Astrocyte (in vitro differentiated cells and primary cell): Measurements from ENCODE around the gene C18orf63. TPM values are rescaled to one million over a fixed set of nuclear protein-coding genes. Genes with fewer than 3 reads are reported as not detected.

Experiments
- DNase-seq: peaks from one replicate; pipeline ENCODE4 v3.0.0-alpha.2; 2010; ENCODE audit warnings: low read depth
- FAIRE-seq: peaks from 2 replicates; lab custom pipeline; 2011; peaks lifted over from hg19 to GRCh38; lab: Jason Lieb, UNC
- H2AFZ ChIP-seq: 2 replicates; pipeline ENCODE4 v1.6.0; 2012; ENCODE audit warnings: low read depth, low read length, inconsistent platforms
- H3K27ac ChIP-seq: 2 replicates; pipeline ENCODE4 v1.5.1; 2011; ENCODE audit warnings: low read depth, low read length, inconsistent platforms
- H3K27me3 ChIP-seq: 2 replicates; pipeline ENCODE4 v1.6.0; 2011; ENCODE audit warnings: low read length, inconsistent platforms; ENCODE audit not compliant: insufficient read depth
- H3K36me3 ChIP-seq: 2 replicates; pipeline ENCODE4 v1.5.1; 2011; ENCODE audit warnings: low read length, inconsistent platforms; ENCODE audit not compliant: insufficient read depth
- H3K4me1 ChIP-seq: 2 replicates; pipeline ENCODE4 v1.5.1; 2011; ENCODE audit warnings: low read length, inconsistent platforms; ENCODE audit not compliant: insufficient read depth
- H3K4me2 ChIP-seq: 2 replicates; pipeline ENCODE4 v1.6.0; 2012; ENCODE audit warnings: low read length, inconsistent platforms
- H3K4me3 ChIP-seq: 2 replicates; pipeline ENCODE4 v1.5.1; 2011; ENCODE audit warnings: low read depth, mild to moderate bottlenecking, low read length, inconsistent platforms; ENCODE audit not compliant: insufficient read depth
- H3K79me2 ChIP-seq: 2 replicates; pipeline ENCODE4 v1.6.0; 2012; ENCODE audit warnings: mild to moderate bottlenecking, low read length, inconsistent platforms; ENCODE audit not compliant: insufficient read depth
- H3K9ac ChIP-seq: 2 replicates; pipeline ENCODE4 v1.6.0; 2012; ENCODE audit warnings: mild to moderate bottlenecking, low read length, inconsistent platforms
- H3K9me3 ChIP-seq: 2 replicates; pipeline ENCODE4 v1.5.1; 2012; ENCODE audit warnings: low read depth, mild to moderate bottlenecking, low read length, inconsistent platforms; ENCODE audit not compliant: insufficient read depth
- H4K20me1 ChIP-seq: 2 replicates; pipeline ENCODE4 v1.6.0; 2012; ENCODE audit warnings: low read length, inconsistent platforms; ENCODE audit not compliant: insufficient read depth
- H3K27ac Mint-ChIP-seq: one replicate; pipeline ENCODE4 v1.8.0; 2021; ENCODE audit warnings: mild to moderate bottlenecking, mixed read lengths; ENCODE audit not compliant: unreplicated experiment
- H3K27me3 Mint-ChIP-seq: one replicate; pipeline ENCODE4 v1.8.0; 2021; ENCODE audit warnings: low read depth, mixed read lengths; ENCODE audit not compliant: unreplicated experiment
- H3K36me3 Mint-ChIP-seq: one replicate; pipeline ENCODE4 v1.8.0; 2021; ENCODE audit warnings: low read depth, mixed read lengths; ENCODE audit not compliant: unreplicated experiment
- H3K4me1 Mint-ChIP-seq: one replicate; pipeline ENCODE4 v1.8.0; 2021; ENCODE audit warnings: low read depth, mixed read lengths; ENCODE audit not compliant: unreplicated experiment
- H3K4me3 Mint-ChIP-seq: one replicate; pipeline ENCODE4 v1.8.0; 2021; ENCODE audit warnings: mild to moderate bottlenecking, moderate library complexity, mixed read lengths; ENCODE audit not compliant: unreplicated experiment
- H3K9me3 Mint-ChIP-seq: one replicate; pipeline ENCODE4 v1.8.0; 2021; ENCODE audit warnings: mild to moderate bottlenecking, mixed read lengths; ENCODE audit not compliant: unreplicated experiment
- CTCF ChIP-seq: IDR thresholded peaks from 2 replicates; pipeline ENCODE4 v1.5.1; 2011; ENCODE audit warnings: low read depth, mild to moderate bottlenecking, inconsistent platforms, low read length, moderate library complexity; ENCODE audit not compliant: insufficient read depth
- EZH2 ChIP-seq: IDR thresholded peaks from 2 replicates; pipeline ENCODE4 v1.6.1; 2012; ENCODE audit warnings: mild to moderate bottlenecking, low read length, inconsistent platforms; ENCODE audit not compliant: insufficient read depth
- total RNA-seq: library from RNA; stranded (reverse); gene quantifications from 2 replicates; pipeline ENCODE4 v1.2.1, GENCODE V29; 2021

The C18orf63 gene
- total RNA-seq, 1 donor from 2014 or later: not detected

- H3K4me3 ChIP-seq: no peak overlapping the region
- no peak overlapping the region for H3K9ac ChIP-seq
- no peak overlapping the region for H2AFZ ChIP-seq
- H3K27ac ChIP-seq: no peak overlapping the region
- H3K4me1 ChIP-seq: no peaks in the 10 kb centered on the region
- no peaks in the 10 kb centered on the region for H3K4me1 Mint-ChIP-seq
- H3K79me2 ChIP-seq: no peaks in the 10 kb centered on the region
- no peak overlapping the region for H3K27ac Mint-ChIP-seq
- no peak for TF ChIP-seq CTCF
- TF ChIP-seq EZH2: no peak
- H3K4me3 Mint-ChIP-seq: no peak overlapping the region
- H3K27me3 Mint-ChIP-seq: no peaks in the 10 kb centered on the region
- H3K9me3 ChIP-seq: no peaks in the 10 kb centered on the region
- no peaks in the 10 kb centered on the region for H3K36me3 ChIP-seq
- H3K9me3 Mint-ChIP-seq: no peaks in the 10 kb centered on the region
- FAIRE-seq (no peak), DNase-seq (no peak)
- no peaks in the 10 kb centered on the region for H4K20me1 ChIP-seq
- H3K27me3 ChIP-seq: no peaks in the 10 kb centered on the region
- no peak overlapping the region for H3K4me2 ChIP-seq
- peaks cover 10% of the 10 kb centered on the region for H3K36me3 Mint-ChIP-seq
These were observed 34.3 kb upstream of the C18orf63 start for GRCh38 chr18:74281011-74281979.

- Histone ChIP-seq H3K79me2 (no peaks in the 10 kb centered on the region), H4K20me1 (no peaks in the 10 kb centered on the region), H2AFZ (no peak overlapping the region), H3K4me3 (no peak overlapping the region), H3K9ac (no peak overlapping the region), H3K4me1 (no peaks in the 10 kb centered on the region), H3K4me2 (no peak overlapping the region), H3K27me3 (no peaks in the 10 kb centered on the region), H3K27ac (no peak overlapping the region), H3K9me3 (no peaks in the 10 kb centered on the region), H3K36me3 (no peaks in the 10 kb centered on the region)
- Mint-ChIP-seq H3K27ac (peak overlapping the region; percentile 49), H3K4me1 (no peaks in the 10 kb centered on the region), H3K9me3 (no peaks in the 10 kb centered on the region), H3K27me3 (no peaks in the 10 kb centered on the region), H3K36me3 (peaks cover 10% of the 10 kb centered on the region), H3K4me3 (no peak overlapping the region)
- DNase-seq: no peak
- no peak for TF ChIP-seq CTCF
- no peak for TF ChIP-seq EZH2
- no peak for FAIRE-seq
These were observed 33.5 kb upstream of the C18orf63 start for GRCh38 chr18:74281980-74282754.
